ENCODE results near the gene PLEKHH2.
"Not testable (repeated sequence)": the region's sequence is repeated elsewhere in the genome, so short reads cannot be mapped to it uniquely, and the experiment has no call there.

Gene PLEKHH2

DNA sequence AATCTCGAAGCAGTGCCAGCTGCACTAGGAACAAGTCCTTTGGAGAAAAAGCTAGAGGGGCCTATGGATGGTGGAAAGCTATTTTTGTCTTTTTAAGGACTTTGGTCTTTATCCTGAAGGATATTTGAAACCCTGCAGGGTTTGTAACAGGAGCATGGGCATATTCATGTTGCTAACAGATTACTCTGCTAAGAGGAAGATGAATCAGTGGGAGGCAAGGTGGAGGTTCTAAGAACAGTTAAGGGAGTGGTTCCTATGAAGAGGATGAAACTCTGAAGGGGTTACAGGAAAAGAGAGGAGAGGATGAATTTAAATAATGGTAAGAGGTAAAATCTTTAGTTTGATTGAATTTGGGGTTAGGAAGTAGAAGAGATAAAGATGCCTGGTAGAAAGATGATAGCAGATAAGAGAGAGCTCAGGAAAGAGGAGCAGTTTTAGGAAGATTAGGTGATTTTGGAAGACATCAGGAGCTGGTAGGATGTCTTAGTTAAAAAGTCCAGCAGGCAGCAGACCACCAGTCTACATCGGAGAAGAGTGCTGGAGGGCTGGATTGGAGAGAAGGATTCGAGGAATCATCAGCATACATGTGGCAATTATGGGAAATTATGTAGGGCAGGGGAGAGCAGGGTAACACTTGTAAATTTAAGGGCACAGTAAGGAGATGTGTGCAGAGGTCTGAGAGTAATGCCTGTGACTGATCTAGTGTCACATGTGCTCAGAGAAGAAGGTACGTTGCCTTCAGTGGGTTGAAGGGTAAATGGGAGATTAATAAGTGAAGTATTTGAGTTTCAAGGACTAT, 78.4 kb downstream of the PLEKHH2 start:
- in situ Hi-C loops (cut with MboI; ENCODE audit: low sequenced_read_pairs), result no loop called here

DNA sequence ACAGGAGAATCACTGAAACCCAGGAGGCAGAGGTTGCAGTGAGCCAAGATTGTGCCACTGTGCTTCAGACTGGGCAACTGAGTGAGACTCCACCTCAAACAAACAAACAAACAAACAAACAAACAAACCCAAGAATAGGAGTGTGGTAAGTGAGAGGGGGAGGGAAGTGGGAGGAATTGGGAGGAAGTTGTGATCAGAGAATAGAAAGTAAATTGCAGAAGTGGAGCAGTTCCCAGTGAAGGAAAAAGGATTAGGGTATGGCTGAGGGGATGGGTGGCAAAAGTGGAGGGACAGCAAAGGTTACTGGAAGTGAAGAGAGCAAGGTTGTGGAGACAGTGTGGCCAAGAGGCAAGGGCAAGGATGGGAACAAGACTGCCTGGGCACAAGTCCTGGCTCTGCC, 80.3 kb downstream of the PLEKHH2 start:
- in situ Hi-C loops (cut with MboI; ENCODE audit: low sequenced_read_pairs), result no loop called here

DNA sequence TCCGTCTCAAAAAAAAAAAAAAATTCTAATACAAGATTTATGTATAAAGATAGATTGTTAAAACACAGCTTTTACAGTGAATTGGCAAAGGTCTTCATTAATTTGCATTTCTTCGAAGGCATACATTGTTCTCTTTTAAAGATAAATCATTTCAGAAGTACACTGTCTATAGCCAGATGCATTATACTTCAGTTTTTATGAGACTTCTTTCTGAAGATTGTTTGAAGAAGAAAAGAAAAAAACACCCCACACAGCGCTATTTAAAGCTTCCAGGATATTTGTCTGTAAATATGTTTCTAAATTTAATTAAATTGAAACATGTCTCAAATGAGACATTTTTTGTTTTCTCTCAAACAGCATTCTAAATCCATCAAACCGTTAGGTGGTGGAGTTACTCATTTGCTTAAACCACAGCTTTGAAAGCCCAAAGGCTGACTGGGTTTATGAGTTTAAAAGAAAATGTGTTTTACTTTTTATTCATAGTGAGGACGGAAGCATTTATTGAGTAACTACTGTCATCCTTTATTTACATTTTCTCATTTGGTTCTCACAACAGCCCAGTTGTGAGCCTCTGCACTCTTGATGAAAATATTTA, 81.6 kb downstream of the PLEKHH2 start:
- in situ Hi-C loops (cut with MboI; ENCODE audit: low sequenced_read_pairs), result no loop called here

DNA sequence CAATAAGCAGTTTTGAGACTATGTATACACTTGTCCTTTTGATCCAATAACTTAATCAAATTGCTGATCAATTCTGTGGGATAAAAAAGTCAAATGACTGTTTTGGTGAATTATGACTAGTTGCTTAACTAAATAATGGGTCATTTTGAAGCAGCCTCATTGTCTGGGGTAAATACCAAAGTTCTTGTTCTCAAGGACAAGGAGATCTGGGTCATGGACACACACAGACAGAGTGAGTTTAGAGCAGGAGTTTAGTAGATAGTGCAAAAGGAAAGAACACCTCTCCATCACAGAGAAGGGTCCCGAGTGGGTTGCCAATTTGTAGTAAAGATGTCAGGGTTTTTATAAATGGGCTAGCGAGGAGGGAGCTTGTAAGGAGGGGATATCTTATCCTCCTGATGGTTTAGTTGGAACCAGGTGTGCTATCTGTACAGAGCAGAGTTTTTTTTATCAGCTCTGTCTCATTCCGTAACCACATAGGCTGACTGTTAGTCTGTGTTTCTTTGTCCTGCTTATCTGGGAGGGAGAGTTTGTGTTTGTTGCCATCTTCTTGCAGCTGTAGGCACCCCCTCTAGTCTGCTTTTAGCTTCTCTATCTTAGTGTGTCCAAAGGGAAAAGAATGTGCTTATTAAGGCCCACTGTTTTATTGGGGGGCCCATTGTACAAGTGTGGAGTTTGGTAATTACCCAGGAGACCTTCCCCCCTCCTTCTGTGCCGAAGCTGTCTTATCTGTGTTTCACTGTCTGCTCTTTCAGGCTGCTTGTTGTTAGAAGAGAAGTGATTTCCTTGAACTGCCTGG, 87.9 kb downstream of the PLEKHH2 start:
- in situ Hi-C loops (cut with MboI; ENCODE audit: low sequenced_read_pairs), result no loop called here

DNA sequence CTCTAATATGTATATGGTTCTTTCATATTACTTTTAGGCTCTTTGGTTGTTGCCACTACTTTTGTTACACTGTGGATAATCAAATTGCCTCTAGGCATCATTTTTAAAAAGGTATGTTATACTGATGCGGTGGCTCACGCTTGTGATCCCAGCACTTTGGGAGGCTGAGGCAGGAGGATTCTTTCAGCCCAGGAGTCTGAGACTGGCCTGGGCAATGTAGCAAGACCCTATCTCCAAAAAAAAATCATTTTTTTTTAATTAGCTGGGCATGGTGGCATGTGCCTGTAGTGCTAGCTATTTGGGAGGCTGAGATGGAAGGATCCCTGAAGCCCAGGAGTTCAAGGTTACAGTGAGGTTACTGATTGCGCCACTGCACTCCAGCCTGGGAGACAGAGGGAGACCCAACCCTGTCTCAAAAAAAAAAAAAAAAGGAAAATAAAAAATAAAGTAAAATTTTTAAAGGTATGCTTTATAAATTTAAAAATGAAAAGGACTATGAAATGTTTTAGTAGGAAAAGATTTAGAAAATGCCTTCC, 88.7 kb downstream of the PLEKHH2 start:
- in situ Hi-C loops (cut with MboI; ENCODE audit: low sequenced_read_pairs), result no loop called here

DNA sequence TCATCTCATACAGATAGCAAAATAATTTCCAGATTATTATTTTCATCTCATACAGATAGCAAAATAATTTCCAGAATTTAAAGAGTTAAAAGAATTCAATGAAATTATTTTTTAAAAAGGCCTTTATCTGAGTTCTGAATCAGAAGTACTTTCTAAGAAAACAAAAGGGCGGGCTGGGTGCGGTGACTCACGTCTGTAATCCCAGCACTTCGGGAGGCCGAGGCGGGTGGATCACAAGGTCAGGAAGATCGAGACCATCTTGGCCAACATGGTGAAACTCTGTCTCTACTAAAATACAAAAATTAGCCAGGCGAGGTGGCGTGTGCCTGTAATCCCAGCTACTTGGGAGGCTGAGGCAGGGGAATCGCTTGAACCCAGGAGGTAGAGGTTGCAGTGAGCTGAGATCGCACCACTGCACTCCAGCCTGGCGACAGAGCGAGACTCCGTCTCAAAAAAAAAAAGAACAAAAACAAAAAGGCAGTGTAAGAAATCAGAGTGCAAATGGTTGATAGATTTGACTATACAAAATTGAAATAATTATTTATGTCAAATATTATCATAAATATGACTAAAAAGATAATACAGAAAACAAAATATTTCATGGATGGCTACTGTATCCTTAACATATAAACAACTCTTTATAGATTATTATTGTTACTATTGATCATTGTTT, 90.0 kb downstream of the PLEKHH2 start:
- in situ Hi-C loops (cut with MboI; ENCODE audit: low sequenced_read_pairs), result not testable (repeated sequence)

DNA sequence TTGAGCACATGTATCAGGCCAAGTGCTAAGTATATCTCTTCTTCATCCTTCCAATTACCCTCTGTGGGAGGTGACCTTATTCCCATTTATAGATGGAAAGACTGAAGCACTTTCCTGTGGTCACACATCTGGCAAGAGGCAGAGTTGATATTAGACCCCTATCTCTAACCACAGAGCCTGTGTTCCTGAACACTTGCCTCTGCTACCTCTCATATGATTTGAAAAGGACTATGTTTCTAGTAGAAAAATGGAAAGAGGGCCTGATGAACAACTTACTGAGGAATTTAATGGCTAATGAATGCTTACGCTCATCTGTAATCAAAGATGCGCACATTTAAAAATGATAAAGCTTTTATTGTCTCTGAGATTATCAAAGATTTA, 90.6 kb downstream of the PLEKHH2 start:
- in situ Hi-C loops (cut with MboI; ENCODE audit: low sequenced_read_pairs), result no loop called here

DNA sequence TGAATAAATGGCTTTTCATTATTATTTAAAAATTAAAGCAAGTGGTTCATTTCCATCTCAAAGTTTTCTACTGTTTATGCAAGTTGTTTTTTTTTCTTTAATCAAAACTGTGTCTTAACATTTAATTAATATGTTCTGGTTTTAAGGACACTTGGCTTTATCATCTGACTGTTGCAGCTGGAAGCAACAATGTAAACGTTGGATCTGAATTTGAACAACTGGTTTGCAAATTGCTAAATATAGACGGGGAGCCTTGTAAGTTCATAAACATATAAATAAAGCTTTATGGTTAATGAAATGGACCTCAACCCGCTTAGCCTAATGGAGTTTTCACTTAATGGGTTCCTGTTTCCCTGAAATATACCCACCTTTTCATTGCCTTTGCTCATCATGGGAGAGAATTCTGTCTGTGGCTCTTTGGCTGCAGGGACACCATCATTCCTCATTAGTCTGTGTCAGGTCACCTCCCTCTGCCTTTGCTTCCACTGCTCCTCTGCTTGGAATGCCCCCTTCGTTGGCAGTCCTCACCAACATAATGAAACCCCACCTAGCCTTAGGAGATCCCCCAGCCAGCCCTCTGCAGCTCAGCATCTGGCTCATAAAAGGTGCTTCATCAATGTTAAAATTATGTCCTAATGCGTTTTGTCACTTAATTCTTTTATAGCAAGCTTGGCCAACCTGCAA, 92.6 kb downstream of the PLEKHH2 start:
- in situ Hi-C loops (cut with MboI; ENCODE audit: low sequenced_read_pairs), result no loop called here

DNA sequence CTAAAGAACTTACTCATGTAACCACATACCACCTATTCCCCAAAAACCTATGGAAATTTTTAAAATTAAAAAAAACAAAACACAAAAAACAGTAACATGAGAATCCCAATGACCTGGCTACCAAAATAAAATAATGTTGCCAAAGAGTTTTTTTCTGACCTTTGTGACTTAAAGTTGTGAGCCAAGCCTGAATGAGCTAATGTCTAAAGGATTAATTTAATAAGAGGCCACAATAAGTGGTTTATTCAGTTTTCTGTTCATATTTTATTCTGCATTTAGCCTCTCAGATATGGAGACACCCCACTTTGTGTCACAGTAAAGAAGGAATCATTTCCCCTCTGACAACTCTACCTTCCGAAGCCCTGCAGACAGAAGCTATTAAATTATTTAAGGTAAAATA, 94.2 kb downstream of the PLEKHH2 start:
- in situ Hi-C loops (cut with MboI; ENCODE audit: low sequenced_read_pairs), result no loop called here

DNA sequence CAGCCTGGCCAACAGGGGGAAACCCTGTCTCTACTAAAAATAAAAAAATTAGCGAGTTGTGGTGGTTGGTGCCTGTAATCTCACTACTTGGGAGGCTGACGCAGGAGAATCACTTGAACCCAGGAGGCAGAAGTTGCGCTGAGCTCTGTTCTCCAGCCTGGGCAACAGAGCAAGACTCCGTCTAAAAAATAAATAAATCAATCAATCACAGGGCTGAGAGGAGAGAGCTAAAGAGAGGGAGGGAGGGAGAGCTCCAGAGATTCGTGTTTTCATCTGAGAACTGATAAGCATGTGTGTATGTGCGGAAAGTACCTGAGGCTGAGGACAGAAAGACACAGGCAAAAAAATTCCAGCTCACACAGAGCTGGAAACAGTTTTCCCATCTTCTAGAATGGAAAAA, 99.6 kb downstream of the PLEKHH2 start:
- in situ Hi-C loops (cut with MboI; ENCODE audit: low sequenced_read_pairs), result no loop called here

DNA sequence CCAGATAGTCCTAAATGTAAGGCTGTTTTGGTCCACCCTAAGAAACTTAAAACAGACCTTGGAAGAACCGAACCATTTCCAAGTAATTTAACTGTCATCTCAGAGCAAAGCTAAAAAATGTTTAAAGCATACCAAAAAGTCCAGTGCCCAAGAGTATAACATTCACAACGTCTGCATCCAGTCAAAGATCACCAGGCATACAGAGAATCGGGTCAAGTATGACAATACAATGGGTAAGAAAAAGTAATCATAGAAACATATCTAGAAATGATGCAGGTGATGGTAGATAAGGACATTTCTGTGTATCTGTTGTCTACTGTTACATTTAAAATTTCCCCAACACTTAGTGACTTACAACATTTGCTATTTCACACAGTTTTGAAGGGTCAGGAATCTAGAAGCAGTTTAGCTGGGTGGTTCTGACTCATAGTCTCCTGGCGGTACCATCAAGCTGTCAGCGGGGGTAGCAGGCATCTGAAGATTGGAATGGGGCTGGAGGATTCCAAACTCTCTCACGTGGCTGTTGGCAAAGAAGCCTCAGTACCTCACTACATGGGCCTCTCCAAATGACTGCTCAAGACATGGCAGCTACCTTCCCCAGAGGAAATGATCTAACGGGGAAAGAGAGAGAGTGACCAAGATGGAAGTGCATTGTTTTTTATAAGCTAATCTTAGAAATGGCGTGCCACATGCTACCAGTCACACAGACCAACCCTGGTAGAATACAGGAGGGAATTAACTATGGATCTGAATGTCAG, 100.2 kb downstream of the PLEKHH2 start:
- in situ Hi-C loops (cut with MboI; ENCODE audit: low sequenced_read_pairs), result no loop called here

DNA sequence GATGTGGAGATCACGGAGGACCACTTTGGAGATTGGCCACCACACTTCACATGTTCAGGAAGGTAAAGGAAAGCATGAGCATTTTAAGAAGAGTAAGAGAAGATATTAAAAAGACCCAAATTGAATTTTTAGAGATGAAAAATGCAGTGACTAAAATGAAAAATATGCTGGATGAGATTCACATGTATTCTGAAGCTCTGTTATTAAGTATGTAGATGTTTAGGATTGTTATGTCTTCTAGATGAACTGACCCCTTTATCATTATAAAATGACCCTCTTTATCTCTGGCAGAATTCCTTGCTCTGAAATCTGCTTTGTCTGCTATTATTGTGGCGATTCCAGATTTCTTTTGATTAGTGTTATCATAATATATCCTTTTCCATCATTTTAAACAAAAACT, 100.8 kb downstream of the PLEKHH2 start:
- in situ Hi-C loops (cut with MboI; ENCODE audit: low sequenced_read_pairs), result no loop called here

DNA sequence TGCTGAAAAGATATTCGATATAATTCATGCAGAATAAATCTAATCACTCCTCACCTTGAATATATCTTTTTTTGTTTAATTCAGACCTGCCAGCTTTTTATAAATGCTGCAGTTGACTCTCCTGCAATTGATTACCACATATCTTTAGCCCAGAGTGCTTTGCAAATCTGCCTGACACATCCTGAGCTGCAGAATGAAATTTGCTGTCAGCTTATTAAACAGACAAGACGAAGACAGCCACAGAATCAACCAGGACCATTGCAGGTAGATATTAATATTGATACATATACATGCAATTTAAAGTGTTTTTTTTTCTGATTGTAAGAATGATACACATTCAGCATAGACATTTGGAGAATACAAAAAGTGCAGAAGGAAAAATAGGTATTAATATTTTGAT, 101.2 kb downstream of the PLEKHH2 start:
- in situ Hi-C loops (cut with MboI; ENCODE audit: low sequenced_read_pairs), result no loop called here

DNA sequence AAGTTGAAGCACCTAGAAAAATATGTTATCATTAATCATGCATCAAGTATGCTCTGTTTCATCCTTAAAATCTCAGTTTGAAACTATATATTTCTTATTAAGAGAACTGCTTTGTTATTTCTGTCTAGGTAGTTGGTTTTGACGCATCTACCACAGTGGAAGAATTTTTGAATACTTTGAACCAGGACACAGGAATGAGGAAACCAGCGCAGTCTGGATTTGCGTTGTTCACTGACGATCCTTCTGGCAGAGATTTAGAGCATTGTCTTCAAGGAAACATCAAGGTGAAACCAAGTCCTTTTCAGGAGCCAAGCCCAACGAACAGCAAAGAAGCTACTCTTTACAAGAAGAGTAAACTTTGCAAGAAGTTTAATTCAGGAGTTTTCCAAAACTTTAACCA, 106.6 kb downstream of the PLEKHH2 start:
- in situ Hi-C loops (cut with MboI; ENCODE audit: low sequenced_read_pairs), result no loop called here

DNA sequence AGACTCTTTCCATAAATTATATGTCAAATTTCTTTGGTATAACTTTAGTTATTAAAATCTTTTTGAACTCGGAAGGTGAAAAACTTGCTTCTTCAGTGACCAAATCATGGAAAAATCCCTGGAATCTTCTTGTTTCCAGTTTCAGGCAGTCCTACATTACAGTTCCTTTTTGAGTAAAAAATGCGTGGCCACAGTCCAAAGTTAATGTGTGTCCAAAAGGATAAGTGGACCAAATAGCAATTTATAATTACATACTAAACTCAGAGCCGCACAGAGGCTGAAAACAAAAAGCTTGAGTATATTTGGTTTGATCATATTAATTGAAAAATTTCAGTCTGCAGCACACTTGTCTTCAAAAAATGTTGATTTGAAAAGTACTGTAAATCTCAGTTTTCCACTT, 108.4 kb downstream of the PLEKHH2 start:
- in situ Hi-C loops (cut with MboI; ENCODE audit: low sequenced_read_pairs), result no loop called here

DNA sequence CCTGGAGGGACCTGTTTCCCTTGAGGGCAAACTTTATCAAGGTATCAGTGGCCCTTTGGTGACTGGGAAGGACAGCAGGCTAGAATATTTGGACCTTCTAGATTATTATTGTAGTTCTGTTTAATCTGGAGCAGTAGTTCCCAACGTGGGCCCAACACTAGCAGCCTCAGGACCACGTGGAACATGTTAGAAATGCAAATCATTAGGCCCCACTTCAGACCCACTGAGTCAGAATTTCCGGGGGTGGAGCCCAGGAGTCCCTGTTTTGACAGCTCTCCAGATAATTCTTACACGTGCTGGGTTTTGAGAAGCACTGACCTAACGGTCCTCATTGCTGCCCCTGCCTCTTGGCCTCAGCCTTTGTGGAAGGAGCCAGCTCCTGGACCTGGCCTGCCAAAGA, 111.3 kb downstream of the PLEKHH2 start:
- in situ Hi-C loops (cut with MboI; ENCODE audit: low sequenced_read_pairs), result no loop called here

DNA sequence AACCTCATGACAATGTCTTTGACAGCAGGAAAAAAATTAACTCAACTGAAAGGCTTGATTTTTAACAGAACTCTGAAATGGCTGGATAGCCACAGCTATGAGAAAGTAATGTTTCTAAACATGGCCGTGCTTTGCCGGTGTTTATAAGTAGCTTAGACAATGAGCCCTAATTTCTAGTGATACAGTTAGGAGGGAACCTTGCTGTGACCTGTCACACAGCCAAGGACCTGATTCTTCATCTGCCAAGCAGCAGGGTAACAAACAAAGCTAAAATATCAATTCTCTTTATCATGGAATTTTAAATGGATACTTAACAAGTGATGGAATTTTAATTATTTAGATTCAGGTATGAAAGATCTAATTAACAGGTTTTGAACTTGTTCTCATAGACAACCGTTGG, 112.5 kb downstream of the PLEKHH2 start:
- in situ Hi-C loops (cut with MboI; ENCODE audit: low sequenced_read_pairs), result no loop called here

DNA sequence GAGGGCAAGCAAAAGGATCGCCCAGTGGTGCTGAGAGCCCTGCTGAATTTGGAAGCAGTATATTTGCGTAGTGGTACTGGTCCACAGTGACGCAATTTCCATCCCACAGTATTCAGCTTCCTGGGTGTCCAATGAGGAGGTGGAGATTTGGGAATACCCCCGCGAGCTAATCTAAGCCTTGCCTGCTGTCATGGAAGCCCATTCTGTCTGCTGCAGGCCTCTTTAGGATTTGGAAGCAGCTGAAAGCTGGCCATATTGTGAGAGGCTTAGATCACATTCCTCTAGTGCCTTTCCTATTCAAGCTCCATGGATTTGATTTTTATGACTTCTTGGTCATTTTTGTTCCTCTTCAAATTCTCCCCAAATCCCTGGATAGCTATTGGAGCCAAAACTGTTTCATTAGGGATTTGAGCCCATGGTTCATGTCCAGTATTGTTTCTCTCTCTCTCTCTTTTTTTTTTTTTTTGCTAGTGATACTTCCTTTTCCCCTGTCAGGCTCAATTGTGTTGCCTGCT, 114.5 kb downstream of the PLEKHH2 start:
- in situ Hi-C loops (cut with MboI; ENCODE audit: low sequenced_read_pairs), result no loop called here

DNA sequence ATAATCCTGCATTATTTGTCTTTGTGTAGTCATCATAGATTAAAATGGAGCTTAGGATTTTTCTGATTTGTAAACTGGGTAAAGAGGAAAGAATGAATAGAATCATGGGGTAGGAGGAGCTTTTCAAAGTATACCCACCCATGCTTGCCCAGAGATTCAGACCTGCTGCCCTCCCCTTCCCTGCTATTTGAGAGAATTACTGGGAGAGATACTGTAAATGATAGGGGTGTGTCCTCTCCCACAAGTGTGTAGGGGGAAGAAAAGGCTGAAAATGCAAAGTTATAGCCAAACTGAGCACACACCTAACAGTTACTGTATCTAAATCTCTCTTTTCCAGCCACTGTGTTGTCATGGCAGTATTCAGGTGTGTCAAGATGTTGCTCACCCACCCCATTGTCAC, 115.2 kb downstream of the PLEKHH2 start:
- in situ Hi-C loops (cut with MboI; ENCODE audit: low sequenced_read_pairs), result no loop called here

DNA sequence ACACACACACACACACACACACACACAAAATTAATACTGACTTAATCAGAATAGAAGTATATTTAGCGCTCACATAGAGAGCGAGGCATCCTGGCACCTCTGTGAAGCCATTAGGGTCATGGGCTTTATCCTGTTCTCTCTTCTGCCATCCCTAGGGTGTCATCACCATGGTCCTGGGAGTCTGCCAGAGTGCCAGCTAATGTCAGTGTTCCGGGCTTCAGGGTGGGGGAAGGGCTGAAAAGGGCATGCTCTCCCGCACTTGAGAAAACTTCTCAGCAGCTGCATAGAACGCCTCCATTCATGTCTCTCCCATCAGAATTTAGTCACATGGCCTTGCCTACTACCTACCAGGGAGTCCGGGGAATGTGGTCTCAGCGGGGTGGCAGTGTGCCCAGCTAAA, 117.1 kb downstream of the PLEKHH2 start:
- in situ Hi-C loops (cut with MboI; ENCODE audit: low sequenced_read_pairs), result no loop called here
